GM21390 (cell line): ENCODE data around the gene ZNF385B.

Experiments used
- ATAC-seq: cut with Tn5 transposase; IDR thresholded peaks from one replicate; pipeline ENCODE4 v1.9.1; 2021; ENCODE audit not compliant: unreplicated experiment

ZNF385B gene

GRCh38 chr2:179454443-179455171, 406.8 kb downstream of the ZNF385B start:
- ATAC-seq = no peak

- peak; percentile 94 for ATAC-seq
These were observed 412.4 kb downstream of the ZNF385B start for GRCh38 chr2:179449010-179449409.

DNA sequence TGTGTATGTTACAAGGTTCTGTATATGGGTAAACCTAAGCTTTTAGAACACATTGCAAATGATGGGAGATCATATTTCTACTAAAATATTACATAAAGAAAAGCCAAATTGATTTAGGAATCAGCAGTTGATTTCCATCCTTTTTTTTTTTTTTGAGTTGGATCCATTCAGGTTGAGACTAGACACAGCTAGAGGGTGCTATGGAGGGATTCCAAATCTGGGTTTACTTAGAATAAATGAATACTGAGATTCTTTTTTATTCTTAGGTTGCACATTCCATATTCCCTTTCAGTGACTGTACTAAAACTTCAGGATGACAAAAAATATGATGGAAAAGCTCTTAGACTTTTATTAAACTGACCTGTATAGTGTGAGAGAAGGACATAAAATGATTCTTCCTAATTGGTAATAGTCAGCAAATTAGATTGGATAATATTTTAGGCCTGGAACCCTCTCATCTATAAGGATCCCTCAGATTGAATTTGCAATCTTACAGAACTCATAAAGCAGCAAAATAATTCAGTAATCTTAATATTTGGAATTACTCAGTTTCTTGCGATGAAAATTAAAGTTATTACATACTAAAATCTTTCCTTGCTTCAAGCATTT, 413.5 kb downstream of the ZNF385B start:
- no peak for ATAC-seq

DNA sequence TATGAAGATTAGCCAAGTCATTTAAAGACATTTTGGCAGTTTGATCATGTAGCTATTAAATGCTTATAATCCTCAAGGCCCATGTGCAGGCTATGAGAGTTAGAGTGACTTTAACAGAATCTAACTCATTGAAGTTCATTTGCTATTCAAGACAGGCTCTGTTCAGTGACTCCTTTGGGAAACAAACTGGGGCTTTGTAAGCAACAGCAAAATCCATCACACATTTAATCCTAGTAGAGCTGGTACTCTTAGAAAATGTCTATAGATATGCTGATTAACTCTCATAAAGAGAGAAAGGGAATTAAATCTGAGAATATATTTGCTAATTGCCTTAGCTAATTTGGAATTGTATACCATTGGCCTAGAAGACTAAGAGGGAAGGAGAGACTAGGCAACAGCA, 414.0 kb downstream of the ZNF385B start:
- ATAC-seq = no peak

DNA sequence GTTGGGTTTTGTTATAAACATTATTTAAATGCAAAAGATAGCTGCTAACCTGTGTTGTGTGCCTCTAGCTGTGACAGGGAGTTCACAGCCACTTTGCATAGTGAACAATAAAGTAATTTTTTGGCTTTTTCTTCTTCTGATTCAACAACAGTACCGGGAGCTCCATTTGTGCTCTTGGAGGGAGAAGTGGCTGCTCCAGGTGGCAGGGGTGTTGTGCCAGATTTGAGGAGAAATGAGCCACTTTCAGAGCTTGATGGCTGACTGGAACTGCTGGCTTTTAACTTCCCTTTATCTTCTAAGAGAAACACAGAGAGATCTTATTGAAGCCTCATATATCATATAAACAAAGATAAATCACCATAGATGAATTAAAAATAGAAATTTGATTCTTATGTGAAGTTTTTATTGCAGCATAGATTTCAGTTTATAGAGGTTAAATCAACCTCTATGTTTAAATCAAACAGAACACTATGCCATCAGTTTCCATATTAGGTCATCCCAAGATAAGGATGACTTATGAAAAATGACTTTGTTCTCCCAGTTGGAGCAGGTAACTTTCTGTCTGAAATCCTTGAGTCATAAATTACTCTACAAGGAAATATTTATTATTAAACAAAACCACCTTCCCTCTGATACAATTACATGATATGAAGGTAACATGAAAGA, 414.8 kb downstream of the ZNF385B start:
- no peak for ATAC-seq

DNA sequence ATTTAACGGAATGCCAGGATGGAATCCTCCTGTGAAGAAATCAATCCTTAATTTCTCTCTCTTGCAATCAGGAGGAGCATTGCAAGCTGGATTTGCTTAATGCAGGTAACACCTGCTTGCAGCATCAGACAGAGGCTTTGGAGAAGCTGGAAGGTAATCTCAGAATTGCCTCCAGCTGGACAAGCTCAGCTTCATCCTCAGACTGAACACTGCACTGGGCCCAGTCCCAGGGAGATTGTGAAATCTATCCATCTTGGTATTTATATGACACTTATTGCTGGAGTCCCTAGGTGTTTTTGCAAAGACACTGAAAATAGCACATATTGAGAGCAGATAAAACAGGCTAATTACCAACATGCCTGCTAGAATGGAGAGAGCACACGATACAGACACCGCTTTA, 417.4 kb downstream of the ZNF385B start:
- no peak for ATAC-seq

GRCh38 chr2:179443180-179443579, 418.2 kb downstream of the ZNF385B start:
- ATAC-seq = no peak

DNA sequence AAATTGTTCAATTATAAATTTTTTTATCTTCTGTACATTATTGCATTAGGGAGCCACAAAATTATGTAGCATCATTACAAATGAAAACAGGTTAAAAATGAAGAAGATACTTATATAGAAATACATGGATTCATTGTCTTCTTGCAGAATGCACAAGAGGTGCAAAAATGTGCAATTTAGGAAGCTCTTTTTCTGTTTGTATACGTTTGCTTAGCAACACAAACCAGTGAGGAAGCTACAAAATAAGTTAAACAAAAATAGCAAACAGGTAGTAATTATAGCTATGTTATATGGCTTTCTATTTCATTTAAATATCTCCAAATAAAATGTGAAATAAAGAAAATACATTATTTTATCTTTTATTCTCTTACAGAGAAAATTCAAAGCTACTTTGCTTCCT, 419.2 kb downstream of the ZNF385B start:
- ATAC-seq = no peak

DNA sequence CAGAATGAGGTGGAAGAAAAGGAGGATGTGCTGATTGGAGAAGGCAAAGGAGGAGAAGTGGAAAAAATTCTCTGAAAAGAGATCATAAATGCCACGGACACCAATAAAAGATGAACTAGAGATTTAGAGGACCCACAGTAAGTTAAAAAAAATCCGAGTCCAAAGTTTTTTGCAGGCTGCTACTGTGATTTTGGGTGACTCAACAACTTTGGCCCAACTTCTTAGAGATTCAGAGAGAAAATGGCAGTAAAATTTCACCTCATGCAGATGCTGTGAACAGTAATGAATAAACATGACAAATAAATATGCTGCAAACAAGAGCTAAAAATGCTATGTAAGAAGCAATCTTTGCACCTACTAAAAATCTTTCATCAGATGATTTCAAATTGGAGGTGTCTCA, 419.9 kb downstream of the ZNF385B start:
- no peak for ATAC-seq

- no peak for ATAC-seq
These were observed 420.7 kb downstream of the ZNF385B start for GRCh38 chr2:179440642-179441251.

DNA sequence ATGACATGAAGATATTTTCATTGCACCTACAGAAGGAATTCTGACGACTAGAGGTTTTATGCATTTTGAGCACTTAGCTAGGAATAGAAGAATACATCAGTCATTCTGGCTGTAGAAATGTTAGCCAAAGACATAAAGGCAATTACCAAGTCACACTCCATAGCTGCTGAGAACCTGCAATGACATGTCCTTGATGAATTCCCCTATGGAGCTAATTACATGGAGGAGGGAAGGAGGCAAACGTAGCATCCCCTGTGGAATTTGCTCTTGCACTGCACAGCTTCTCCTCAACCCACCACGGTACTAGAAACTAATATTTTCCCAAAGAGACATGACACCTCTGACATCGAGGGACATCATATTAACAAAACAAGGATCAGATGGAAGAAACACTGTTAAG, 422.8 kb downstream of the ZNF385B start:
- no peak for ATAC-seq

DNA sequence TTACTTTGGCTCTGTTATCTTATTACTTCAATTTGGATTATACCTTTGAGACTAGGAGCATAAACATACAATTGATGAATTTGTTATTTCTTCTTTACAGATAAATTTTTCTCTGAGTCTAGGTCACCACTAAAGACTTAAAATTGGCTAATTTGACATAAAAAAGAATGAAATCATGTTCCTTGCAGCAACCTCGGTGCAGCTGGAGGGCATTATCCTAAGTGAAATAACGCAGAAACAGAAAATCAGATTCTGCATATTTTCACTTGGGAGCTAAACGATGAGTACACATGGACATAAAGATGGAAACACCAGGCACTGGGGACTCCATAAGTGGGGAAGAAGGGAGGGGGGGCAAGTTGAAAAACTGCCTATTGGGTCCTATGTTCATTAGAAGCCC, 424.0 kb downstream of the ZNF385B start:
- no peak for ATAC-seq

GRCh38 chr2:179435566-179435965, 425.8 kb downstream of the ZNF385B start:
- ATAC-seq = no peak

GRCh38 chr2:179435000-179435399, 426.4 kb downstream of the ZNF385B start:
- ATAC-seq = no peak

DNA sequence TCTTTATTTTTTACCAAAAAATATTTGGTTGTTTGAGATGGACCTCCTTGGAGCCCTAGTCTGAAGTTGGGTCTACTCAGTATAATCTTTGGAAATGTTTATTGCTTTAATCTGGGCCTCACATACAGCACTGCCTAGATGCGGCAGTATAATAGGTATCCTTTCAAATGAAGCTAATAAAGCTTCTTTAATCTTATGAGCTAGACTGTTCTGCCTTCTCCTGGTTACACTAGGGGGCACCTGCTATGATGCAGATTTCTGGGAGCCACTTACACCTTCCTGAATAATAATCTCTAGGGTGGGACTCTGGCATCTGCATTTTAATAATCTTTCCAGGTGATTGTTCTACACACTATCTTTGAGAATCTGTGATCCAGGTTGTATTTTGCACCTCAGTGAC, 427.1 kb downstream of the ZNF385B start:
- no peak for ATAC-seq

- ATAC-seq = no peak
These were observed 428.7 kb downstream of the ZNF385B start for GRCh38 chr2:179432751-179433150.

- no peak for ATAC-seq
These were observed 431.8 kb downstream of the ZNF385B start for GRCh38 chr2:179429597-179429996.

GRCh38 chr2:179429060-179429471, 432.3 kb downstream of the ZNF385B start:
- ATAC-seq = no peak

DNA sequence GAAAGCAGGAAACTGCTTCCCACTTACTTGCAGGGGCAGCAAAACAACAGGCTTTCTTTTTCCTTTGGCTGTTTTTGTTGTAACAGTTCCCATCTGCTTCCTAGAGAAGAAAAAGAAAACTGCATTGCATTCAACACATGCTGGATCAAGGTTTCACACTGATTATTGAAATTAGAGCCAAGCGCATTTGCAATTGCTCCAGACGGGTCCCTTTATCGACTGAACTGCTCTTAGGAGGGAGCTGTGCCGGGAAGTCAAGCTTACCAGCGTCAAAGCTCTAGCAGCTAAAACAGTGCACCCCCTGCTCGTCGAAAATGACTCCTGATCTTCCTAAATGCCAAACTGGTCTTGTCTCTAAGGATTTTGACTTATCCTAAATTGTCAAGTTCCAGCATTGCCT, 432.8 kb downstream of the ZNF385B start:
- no peak for ATAC-seq

- no peak for ATAC-seq
These were observed 434.3 kb downstream of the ZNF385B start for GRCh38 chr2:179427065-179427464.

DNA sequence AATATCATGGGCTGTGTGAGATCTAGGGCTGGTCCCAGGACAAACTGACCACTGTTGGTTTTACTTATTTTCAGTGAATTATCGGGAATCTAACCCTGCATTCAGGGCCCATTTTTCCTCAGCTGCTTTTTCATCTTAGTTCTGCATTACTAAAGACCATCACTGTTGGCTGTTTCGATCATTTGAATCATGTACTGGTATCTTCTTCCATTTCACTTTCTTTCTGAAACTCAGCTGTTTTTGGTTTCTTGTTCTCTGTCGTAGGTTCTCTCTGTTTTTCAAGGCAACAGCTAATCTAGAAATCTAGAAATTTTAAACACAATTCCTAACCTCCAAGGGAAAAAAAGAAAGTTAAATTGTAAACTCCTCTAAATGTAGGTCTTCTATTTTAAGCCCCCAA, 436.8 kb downstream of the ZNF385B start:
- ATAC-seq = peak; percentile 51
